ENCODE data around the gene PSMD11. TPM values are rescaled to one million over a fixed set of nuclear protein-coding genes. Genes with fewer than 3 reads are reported as not detected.

Gene PSMD11
- polyA plus RNA-seq, 1 donor (not counting 4 experiments of a cell fraction or from before 2014, with no cell fraction given) = 103 TPM

GRCh38 chr17:32471652-32472051 is 27.3 kb downstream of the PSMD11 start:
- Histone ChIP-seq H2AFZ (ENCODE audit: control insufficient read depth, low read length) (no peak overlapping the region), H3K9me3 (ENCODE audit: control insufficient read depth, low read depth, low read length) (no peaks in the 10 kb centered on the region), H3K27me3 (ENCODE audit: control insufficient read depth, extremely low read depth, insufficient read depth, low read length) (no peaks in the 10 kb centered on the region), H3K9ac (ENCODE audit: control insufficient read depth, extremely low read depth, insufficient read depth, low read length) (no peak overlapping the region), H3K79me2 (ENCODE audit: control insufficient read depth, insufficient read depth, low read length) (peaks cover 18% of the 10 kb centered on the region), H4K20me1 (ENCODE audit: control insufficient read depth, extremely low read depth, insufficient read depth, low read length) (no peaks in the 10 kb centered on the region), H3K4me1 (ENCODE audit: control insufficient read depth, extremely low read depth, insufficient read depth, low read length) (no peaks in the 10 kb centered on the region), H3K4me2 (ENCODE audit: control insufficient read depth, extremely low read depth, insufficient read depth, low read depth, low read length) (no peak overlapping the region), H3K27ac (ENCODE audit: control insufficient read depth, insufficient read depth, low read length) (no peak overlapping the region), H3K4me3 (ENCODE audit: control insufficient read depth in 2 of 3, extremely low read depth in 1 of 3, insufficient read depth in 2 of 3, low read depth in 1 of 3, low read length in 3 of 3) (no peak overlapping the region), H3K36me3 (ENCODE audit: control insufficient read depth in 2 of 2, extremely low read depth in 1 of 2, insufficient read depth in 2 of 2, low read length in 2 of 2) (peaks cover 38 to 44% of the 10 kb centered on the region in 2 experiments), H3K9me1 (ENCODE audit: control insufficient read depth, extremely low read depth, insufficient read depth, low read length) (no peaks in the 10 kb centered on the region)
- DNase-seq (ENCODE audit: low read depth, low spot score) (no peak), FAIRE-seq (no peak)
- TF ChIP-seq EZH2 (IDR thresholded peaks at IDR 0.05; ENCODE audit: low read length) = no peak
- no peak for TF ChIP-seq CTCF (optimal IDR thresholded peaks at IDR 0.05 in 1 of 3, IDR thresholded peaks at IDR 0.05 in 1 of 3, conservative IDR thresholded peaks at IDR 0.05 in 1 of 3; ENCODE audit: extremely low read depth in 1 of 3, insufficient read depth in 2 of 3, low read length in 3 of 3)
- dilution Hi-C loops (cut with MboI; ENCODE audit: extremely low pct_ligation_motif_present, low sequenced_read_pairs) = no loop called here

- no peaks in the 10 kb centered on the region for H3K27me3 ChIP-seq (ENCODE audit: control insufficient read depth, extremely low read depth, insufficient read depth, low read length)
Observed at GRCh38 chr17:32475258-32475657, 30.9 kb downstream of the PSMD11 start.

More at GRCh38 chr17:32475258-32475657, 30.9 kb downstream of the PSMD11 start:
- no peak overlapping the region for H3K4me3 ChIP-seq (ENCODE audit: control insufficient read depth in 2 of 3, extremely low read depth in 1 of 3, insufficient read depth in 2 of 3, low read depth in 1 of 3, low read length in 3 of 3)
- H4K20me1 ChIP-seq (ENCODE audit: control insufficient read depth, extremely low read depth, insufficient read depth, low read length) = no peaks in the 10 kb centered on the region
- H3K4me1 ChIP-seq (ENCODE audit: control insufficient read depth, extremely low read depth, insufficient read depth, low read length) = no peaks in the 10 kb centered on the region
- dilution Hi-C loops (cut with MboI; ENCODE audit: extremely low pct_ligation_motif_present, low sequenced_read_pairs) = no loop called here
- H3K9me1 ChIP-seq (ENCODE audit: control insufficient read depth, extremely low read depth, insufficient read depth, low read length) = no peaks in the 10 kb centered on the region
- H2AFZ ChIP-seq (ENCODE audit: control insufficient read depth, low read length) = no peak overlapping the region
- peaks cover 28 to 56% of the 10 kb centered on the region in 2 experiments for H3K36me3 ChIP-seq (ENCODE audit: control insufficient read depth in 2 of 2, extremely low read depth in 1 of 2, insufficient read depth in 2 of 2, low read length in 2 of 2)
- peaks cover 8% of the 10 kb centered on the region for H3K79me2 ChIP-seq (ENCODE audit: control insufficient read depth, insufficient read depth, low read length)
- FAIRE-seq (no peak), DNase-seq (ENCODE audit: low read depth, low spot score) (no peak)
- no peaks in the 10 kb centered on the region for H3K9me3 ChIP-seq (ENCODE audit: control insufficient read depth, low read depth, low read length)
- no peak overlapping the region for H3K4me2 ChIP-seq (ENCODE audit: control insufficient read depth, extremely low read depth, insufficient read depth, low read depth, low read length)
- TF ChIP-seq EZH2 (IDR thresholded peaks at IDR 0.05; ENCODE audit: low read length) (no peak), CTCF (optimal IDR thresholded peaks at IDR 0.05 in 1 of 3, IDR thresholded peaks at IDR 0.05 in 1 of 3, conservative IDR thresholded peaks at IDR 0.05 in 1 of 3; ENCODE audit: extremely low read depth in 1 of 3, insufficient read depth in 2 of 3, low read length in 3 of 3) (no peak)
- H3K27ac ChIP-seq (ENCODE audit: control insufficient read depth, insufficient read depth, low read length) = no peak overlapping the region
- H3K9ac ChIP-seq (ENCODE audit: control insufficient read depth, extremely low read depth, insufficient read depth, low read length) = no peak overlapping the region
